GM12872 (cell line): ENCODE measurements around the gene RBM6.

Experiments used
- CTCF ChIP-seq: IDR thresholded peaks from 3 replicates; pipeline ENCODE4 v1.5.1; 2011; ENCODE audit warnings: low read depth, mild to moderate bottlenecking, low read length, moderate library complexity; ENCODE audit not compliant: insufficient read depth

RBM6 gene

GRCh38 chr3:49911611-49912010 is 28.3 kb upstream of the RBM6 start:
- TF ChIP-seq CTCF = no peak

- no peak for TF ChIP-seq CTCF
Measured at GRCh38 chr3:49912881-49913281, 27.1 kb upstream of the RBM6 start.

- TF ChIP-seq CTCF = no peak
Measured at GRCh38 chr3:49914906-49915305, 25.0 kb upstream of the RBM6 start.

DNA sequence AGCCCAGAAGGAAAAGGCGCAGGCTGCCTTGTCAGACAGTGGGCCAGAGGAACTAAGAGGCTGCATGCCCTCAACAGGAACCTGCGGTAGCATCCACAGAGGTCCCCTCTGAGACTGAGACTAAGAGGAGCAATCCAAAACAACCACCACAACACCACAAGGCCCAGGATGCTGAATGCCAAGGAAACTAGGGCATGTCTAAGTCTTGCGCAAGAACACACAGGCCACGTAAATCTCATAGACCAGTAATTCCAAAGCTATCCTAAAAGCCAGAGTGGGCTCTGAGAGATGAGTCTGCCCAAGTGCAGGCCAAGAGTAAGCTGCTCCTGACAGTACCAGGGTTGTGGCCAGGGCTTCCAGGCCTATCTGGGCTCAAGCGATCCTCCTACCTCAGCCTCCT is 23.3 kb upstream of the RBM6 start:
- no peak for TF ChIP-seq CTCF

- TF ChIP-seq CTCF = no peak
Measured at GRCh38 chr3:49924683-49925082, 15.3 kb upstream of the RBM6 start.

DNA sequence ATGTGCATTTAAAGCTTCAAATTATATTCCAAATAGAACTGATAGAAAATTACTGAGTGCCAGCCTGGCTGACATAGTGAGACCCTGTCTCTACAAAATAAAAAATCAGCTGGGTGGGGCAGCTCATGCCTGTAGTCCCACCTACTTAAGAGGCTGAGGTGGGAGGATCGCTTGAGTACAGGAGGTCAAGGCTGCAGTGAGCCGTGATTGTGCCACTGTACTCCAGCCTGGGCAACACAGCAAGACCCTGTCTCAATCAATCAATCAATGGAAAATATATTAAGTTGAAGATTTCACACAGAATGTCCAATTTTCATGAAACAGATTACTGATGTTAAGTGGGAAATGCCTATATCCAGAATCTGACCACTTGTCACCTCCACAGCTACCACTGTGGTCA is 14.5 kb upstream of the RBM6 start:
- TF ChIP-seq CTCF = no peak

- TF ChIP-seq CTCF = no peak
Measured at GRCh38 chr3:49926117-49926728, 13.7 kb upstream of the RBM6 start.
